Measurements from ENCODE around the gene LRP1-AS.

DNA sequence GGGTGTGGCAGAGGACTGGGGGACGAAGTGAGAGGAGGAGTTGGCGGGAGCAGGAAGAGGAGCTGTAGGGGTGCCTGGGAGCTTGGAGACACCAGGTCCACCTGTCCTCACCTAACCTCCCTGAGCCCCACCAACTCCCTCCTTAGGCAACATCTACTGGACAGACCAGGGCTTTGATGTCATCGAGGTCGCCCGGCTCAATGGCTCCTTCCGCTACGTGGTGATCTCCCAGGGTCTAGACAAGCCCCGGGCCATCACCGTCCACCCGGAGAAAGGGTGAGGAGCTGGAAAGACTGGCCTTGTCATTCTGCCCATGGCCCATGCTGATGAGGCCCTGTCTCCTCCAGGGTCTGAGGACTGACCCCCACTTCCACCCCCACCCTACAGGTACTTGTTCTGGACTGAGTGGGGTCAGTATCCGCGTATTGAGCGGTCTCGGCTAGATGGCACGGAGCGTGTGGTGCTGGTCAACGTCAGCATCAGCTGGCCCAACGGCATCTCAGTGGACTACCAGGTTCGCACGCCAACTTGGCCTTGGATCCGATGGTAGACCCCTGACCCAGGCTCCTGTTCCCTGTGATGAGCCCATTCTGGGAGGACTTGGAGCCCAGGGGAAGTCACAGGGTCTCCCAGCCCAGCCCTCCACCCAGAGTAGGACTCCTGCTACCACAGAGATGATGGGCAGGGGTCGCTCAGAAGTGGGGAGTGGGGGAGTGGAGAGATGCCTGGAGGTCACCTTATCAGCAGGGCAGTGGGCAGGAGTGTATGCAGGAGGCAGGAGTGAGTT is 36.7 kb upstream of the LRP1-AS start:
- TF ChIP-seq EZH2 (optimal IDR thresholded peaks at IDR 0.05; ENCODE audit: low read depth, low read length), result no peak
- TF ChIP-seq, protein P1, sequence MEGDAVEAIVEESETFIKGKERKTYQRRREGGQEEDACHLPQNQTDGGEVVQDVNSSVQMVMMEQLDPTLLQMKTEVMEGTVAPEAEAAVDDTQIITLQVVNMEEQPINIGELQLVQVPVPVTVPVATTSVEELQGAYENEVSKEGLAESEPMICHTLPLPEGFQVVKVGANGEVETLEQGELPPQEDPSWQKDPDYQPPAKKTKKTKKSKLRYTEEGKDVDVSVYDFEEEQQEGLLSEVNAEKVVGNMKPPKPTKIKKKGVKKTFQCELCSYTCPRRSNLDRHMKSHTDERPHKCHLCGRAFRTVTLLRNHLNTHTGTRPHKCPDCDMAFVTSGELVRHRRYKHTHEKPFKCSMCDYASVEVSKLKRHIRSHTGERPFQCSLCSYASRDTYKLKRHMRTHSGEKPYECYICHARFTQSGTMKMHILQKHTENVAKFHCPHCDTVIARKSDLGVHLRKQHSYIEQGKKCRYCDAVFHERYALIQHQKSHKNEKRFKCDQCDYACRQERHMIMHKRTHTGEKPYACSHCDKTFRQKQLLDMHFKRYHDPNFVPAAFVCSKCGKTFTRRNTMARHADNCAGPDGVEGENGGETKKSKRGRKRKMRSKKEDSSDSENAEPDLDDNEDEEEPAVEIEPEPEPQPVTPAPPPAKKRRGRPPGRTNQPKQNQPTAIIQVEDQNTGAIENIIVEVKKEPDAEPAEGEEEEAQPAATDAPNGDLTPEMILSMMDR (IDR thresholded peaks at IDR 0.05; ENCODE audit: low read length), result no peak

Measured in MM.1S (cell line).